Hepatocyte (in vitro differentiated cells): Measurements from ENCODE around the gene PROK1.

ENCODE experiments used
- EZH2 ChIP-seq: fragments of 200-600 bp; sonication (generic); IDR thresholded peaks from 2 replicates; pipeline ENCODE4 v1.6.1; 2016; ENCODE audit warnings: antibody characterized with exemption, mild to moderate bottlenecking, borderline replicate concordance
- TF ChIP-seq, protein P1 (sequence below): fragments of 200-600 bp; sonication (generic); IDR thresholded peaks from 2 replicates; pipeline ENCODE4 v1.5.1; 2016; ENCODE audit warnings: antibody characterized with exemption, mild to moderate bottlenecking; ENCODE audit not compliant: poor library complexity

DNA sequence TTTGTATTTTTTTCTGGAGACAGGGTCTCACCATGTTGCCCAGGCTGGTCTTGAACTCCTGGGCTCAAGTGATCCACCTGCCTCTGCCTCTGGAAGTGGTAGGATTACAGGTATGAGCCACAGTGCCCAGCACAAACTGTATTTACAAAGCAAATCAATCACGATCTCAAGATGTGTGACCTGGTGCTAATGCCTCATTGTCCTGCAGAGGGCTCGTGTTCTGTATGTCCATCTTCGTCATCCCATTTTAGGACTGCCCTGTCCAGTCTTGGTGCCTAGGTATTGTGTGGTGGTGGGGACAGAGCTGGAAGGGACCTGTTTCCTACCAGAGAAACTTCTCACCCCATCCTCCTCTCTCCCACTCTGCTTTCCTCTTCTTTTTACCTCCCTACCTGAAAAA, 20.2 kb downstream of the PROK1 start:
- TF ChIP-seq, protein P1, sequence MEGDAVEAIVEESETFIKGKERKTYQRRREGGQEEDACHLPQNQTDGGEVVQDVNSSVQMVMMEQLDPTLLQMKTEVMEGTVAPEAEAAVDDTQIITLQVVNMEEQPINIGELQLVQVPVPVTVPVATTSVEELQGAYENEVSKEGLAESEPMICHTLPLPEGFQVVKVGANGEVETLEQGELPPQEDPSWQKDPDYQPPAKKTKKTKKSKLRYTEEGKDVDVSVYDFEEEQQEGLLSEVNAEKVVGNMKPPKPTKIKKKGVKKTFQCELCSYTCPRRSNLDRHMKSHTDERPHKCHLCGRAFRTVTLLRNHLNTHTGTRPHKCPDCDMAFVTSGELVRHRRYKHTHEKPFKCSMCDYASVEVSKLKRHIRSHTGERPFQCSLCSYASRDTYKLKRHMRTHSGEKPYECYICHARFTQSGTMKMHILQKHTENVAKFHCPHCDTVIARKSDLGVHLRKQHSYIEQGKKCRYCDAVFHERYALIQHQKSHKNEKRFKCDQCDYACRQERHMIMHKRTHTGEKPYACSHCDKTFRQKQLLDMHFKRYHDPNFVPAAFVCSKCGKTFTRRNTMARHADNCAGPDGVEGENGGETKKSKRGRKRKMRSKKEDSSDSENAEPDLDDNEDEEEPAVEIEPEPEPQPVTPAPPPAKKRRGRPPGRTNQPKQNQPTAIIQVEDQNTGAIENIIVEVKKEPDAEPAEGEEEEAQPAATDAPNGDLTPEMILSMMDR = no peak
- TF ChIP-seq EZH2 = no peak
